GM12878 (cell line): ENCODE data around the gene COPG2. TPM values are rescaled to one million over a fixed set of nuclear protein-coding genes. Genes with fewer than 3 reads are reported as not detected.

Experiments used
- ATAC-seq: fragments of 200-7000 bp; cut with Tn5 transposase; 3 replicates; pipeline ENCODE4 v1.9.1; 2020; ENCODE audit warnings: mild to moderate bottlenecking, moderate library complexity
- BruUV-seq: library from RNA; stranded (reverse); fragments of 400-500 nt; replicated peaks from 2 replicates; lab custom pipeline; 2021; lab: Mats Ljungman, UMichigan
- CTCF ChIA-PET: fragments of 300-600 bp; sonication (Branson Sonifier 250); formaldehyde crosslinking; extraction: SDS; loops from one replicate; lab custom pipeline; 2021; ENCODE audit warnings: inconsistent platforms; lab: Yijun Ruan, JAX
- POLR2A ChIA-PET: fragments of 350-600 bp; formaldehyde crosslinking; extraction: SDS; loops from one replicate; lab custom pipeline; 2021; ENCODE audit warnings: inconsistent platforms; lab: Charles Lee
- RAD21 ChIA-PET: fragments of 300-600 bp; sonication (Branson Sonifier 250); formaldehyde crosslinking; loops from one replicate; lab custom pipeline; 2023; ENCODE audit warnings: antibody characterized with exemption; ENCODE audit not compliant: unreplicated experiment; lab: Charles Lee
- SMC1A ChIA-PET: fragments of 300-600 bp; sonication (Branson Sonifier 250); formaldehyde crosslinking; loops from one replicate; lab custom pipeline; 2023; ENCODE audit not compliant: unreplicated experiment, uncharacterized antibody; lab: Charles Lee
- DNase-seq: peaks from one replicate; pipeline ENCODE4 v3.0.0-alpha.2; 2011; ENCODE audit warnings: low read depth, low spot score
- FAIRE-seq: peaks from 3 replicates; lab custom pipeline; 2011; peaks lifted over from hg19 to GRCh38; lab: Jason Lieb, UNC
- H2AFZ ChIP-seq: 2 replicates; pipeline ENCODE4 v1.6.0; 2011; ENCODE audit warnings: low read depth, low read length, control low read depth; ENCODE audit not compliant: control insufficient read depth
- H3K27ac ChIP-seq: 2 replicates; pipeline ENCODE4 v1.5.1; 2011; ENCODE audit warnings: control low read depth; ENCODE audit not compliant: control insufficient read depth, insufficient read depth
- H3K27me3 ChIP-seq, 2 experiments: replicated peaks in 1 of 2; 2 replicates each; pipeline versions ENCODE4 v1.6.0 to v1.6.1; 2011; ENCODE audit warnings: low read length in 1 of 2; ENCODE audit not compliant: control insufficient read depth in 2 of 2, insufficient read depth in 2 of 2
- H3K36me3 ChIP-seq, 2 experiments: 2 replicates each; pipeline ENCODE4 v1.5.1; 2011; ENCODE audit warnings: low read length in 1 of 2; ENCODE audit not compliant: control insufficient read depth in 2 of 2, insufficient read depth in 2 of 2
- H3K4me1 ChIP-seq: 2 replicates; pipeline ENCODE4 v1.6.1; 2011; ENCODE audit warnings: mild to moderate bottlenecking, low read length, moderate library complexity, mixed read lengths; ENCODE audit not compliant: control insufficient read depth, insufficient read depth
- H3K4me2 ChIP-seq: 2 replicates; pipeline ENCODE4 v1.6.0; 2011; ENCODE audit warnings: control low read depth; ENCODE audit not compliant: control insufficient read depth, insufficient read depth
- H3K4me3 ChIP-seq: fragments of 200-600 bp; sonication (generic); 2 replicates; pipeline ENCODE4 v1.5.1; 2016
- H3K79me2 ChIP-seq: 2 replicates; pipeline ENCODE4 v1.6.0; 2011; ENCODE audit warnings: low read length; ENCODE audit not compliant: control insufficient read depth, insufficient read depth
- H3K9ac ChIP-seq: 2 replicates; pipeline ENCODE4 v1.8.0; 2011; ENCODE audit warnings: low read length, control low read depth, mixed read lengths; ENCODE audit not compliant: control insufficient read depth, insufficient read depth
- H3K9me3 ChIP-seq: replicated peaks from 3 replicates; pipeline ENCODE4 v1.5.1; 2011; ENCODE audit warnings: mild to moderate bottlenecking, low read length; ENCODE audit not compliant: control insufficient read depth, insufficient read depth
- H4K20me1 ChIP-seq: 2 replicates; pipeline ENCODE4 v1.6.0; 2011; ENCODE audit not compliant: control insufficient read depth, insufficient read depth
- CBFB ChIP-seq: IDR thresholded peaks from 2 replicates; pipeline ENCODE4 v1.6.1; 2016; ENCODE audit warnings: antibody characterized with exemption, low read depth
- EED ChIP-seq: sonication (generic); IDR thresholded peaks from 2 replicates; pipeline ENCODE4 v1.6.1; 2016; ENCODE audit warnings: antibody characterized with exemption, low read depth
- EZH2 ChIP-seq: IDR thresholded peaks from 2 replicates; pipeline ENCODE4 v1.6.1; 2012; ENCODE audit warnings: low read depth, mild to moderate bottlenecking, control low read depth, inconsistent platforms, low read length, borderline replicate concordance; ENCODE audit not compliant: control insufficient read depth
- IKZF1 ChIP-seq: fragments of 450-650 bp; conservative IDR thresholded peaks from 2 replicates; pipeline ENCODE4 v1.6.1; 2017; ENCODE audit warnings: antibody characterized with exemption, mild to moderate bottlenecking
- IRF3 ChIP-seq: fragments of 450-650 bp; IDR thresholded peaks from 2 replicates; pipeline ENCODE4 v1.6.1; 2014; ENCODE audit warnings: mild to moderate bottlenecking
- IRF5 ChIP-seq: fragments of 450-650 bp; IDR thresholded peaks from 2 replicates; pipeline ENCODE4 v1.6.1; 2017; ENCODE audit warnings: borderline replicate concordance
- KAT2A ChIP-seq: conservative IDR thresholded peaks from 2 replicates; pipeline ENCODE4 v1.6.1; 2011; ENCODE audit warnings: low read depth, low read length; ENCODE audit not compliant: control insufficient read depth
- NFIC ChIP-seq: IDR thresholded peaks from 2 replicates; pipeline ENCODE4 v1.6.1; 2012; ENCODE audit warnings: low read depth, mild to moderate bottlenecking, inconsistent platforms, low read length, moderate library complexity
- NFYB ChIP-seq: IDR thresholded peaks from 2 replicates; pipeline ENCODE4 v1.6.1; 2011; ENCODE audit warnings: low read depth, mild to moderate bottlenecking, low read length, improper control_type of control experiment, moderate library complexity; ENCODE audit not compliant: insufficient read depth
- POLR2AphosphoS2 ChIP-seq: IDR thresholded peaks from 2 replicates; pipeline ENCODE4 v1.6.1; 2011; ENCODE audit warnings: low read depth, mild to moderate bottlenecking, low read length, improper control_type of control experiment, moderate library complexity
- RAD21 ChIP-seq: IDR thresholded peaks from 2 replicates; pipeline ENCODE4 v1.6.1; 2011; ENCODE audit warnings: mild to moderate bottlenecking, low read depth, low read length, moderate library complexity; ENCODE audit not compliant: insufficient read depth
- RELB ChIP-seq: fragments of 450-650 bp; IDR thresholded peaks from 2 replicates; pipeline ENCODE4 v1.6.1; 2017; ENCODE audit warnings: low read depth, mild to moderate bottlenecking, moderate library complexity
- SIX5 ChIP-seq: IDR thresholded peaks from 2 replicates; pipeline ENCODE4 v1.6.1; 2011; ENCODE audit warnings: mild to moderate bottlenecking, low read depth, low read length, moderate library complexity; ENCODE audit not compliant: severe bottlenecking
- SREBF2 ChIP-seq: IDR thresholded peaks from 2 replicates; pipeline ENCODE4 v1.6.1; 2012; ENCODE audit warnings: mild to moderate bottlenecking, low read length
- SRF ChIP-seq, 2 experiments: IDR thresholded peaks; 2 replicates each; pipeline ENCODE4 v1.6.1; 2011; ENCODE audit warnings: low read depth in 2 of 2, low read length in 2 of 2, mild to moderate bottlenecking in 1 of 2, moderate library complexity in 1 of 2
- TBL1XR1 ChIP-seq: IDR thresholded peaks from 2 replicates; pipeline ENCODE4 v1.6.1; 2012; ENCODE audit warnings: low read depth, low read length, improper control_type of control experiment
- TCF3 ChIP-seq: IDR thresholded peaks from 2 replicates; pipeline ENCODE4 v1.6.1; 2012; ENCODE audit warnings: low read depth, mild to moderate bottlenecking, low read length, borderline replicate concordance; ENCODE audit not compliant: insufficient read depth
- YBX1 ChIP-seq: fragments of 450-650 bp; IDR thresholded peaks from 2 replicates; pipeline ENCODE4 v1.6.1; 2016; ENCODE audit warnings: antibody characterized with exemption
- YY1 ChIP-seq: IDR thresholded peaks from 2 replicates; pipeline ENCODE4 v1.6.1; 2011; ENCODE audit warnings: low read depth, mild to moderate bottlenecking, low read length
- WGBS: methylation state at CpG from one replicate; pipeline ENCODE4 v1.1.6; 2016; ENCODE audit warnings: low lambda C conversion rate; ENCODE audit not compliant: insufficient replicate concordance, insufficient coverage; ENCODE audit errors: missing lambda C conversion rate; 5-methylcytosine and 5-hydroxymethylcytosine counted together
- in situ Hi-C: fragments of 300-500 bp; cut with MboI; formaldehyde crosslinking; loops from 9 replicates; pipeline ENCODE4 v1.14.3; 2018; ENCODE audit warnings: mixed read lengths
- intact Hi-C: fragments of 100-400 bp; cut with micrococcal nuclease; formaldehyde crosslinking; loops from one replicate; pipeline ENCODE4 v1.14.2; 2022; ENCODE audit not compliant: unreplicated experiment
- polyA plus RNA-seq, 11 experiments: library from polyadenylated mRNA; depleted of rRNA in 4 of 11; unstranded in 6 of 11; stranded (reverse) in 5 of 11; fragments of >200 nt; fragmentation: Nextera tagmentation in 4 of 11; fragmentation: Illumina TruSeq in 1 of 11; extraction: Ambion mirVana in 4 of 11; extraction: Trizol in 1 of 11; gene quantifications; 1 replicate in 1 of 11; 2 replicates in 10 of 11; pipeline versions ENCODE4 v1.2.1 to v1.2.3, GENCODE V29; 2011 to 2016; ENCODE audit warnings: inconsistent platforms in 2 of 11, missing spikeins in 2 of 11, low read depth in 1 of 11
- total RNA-seq, 4 experiments: library from RNA; depleted of rRNA in 3 of 4; stranded (reverse); fragments of >200 nt in 3 of 4; fragmentation: Illumina TruSeq in 1 of 4; extraction: Trizol in 1 of 4; gene quantifications; 2 replicates each; pipeline versions ENCODE4 v1.2.1 to v1.2.3, GENCODE V29; 2013 to 2021

The COPG2 gene
- total and polyA plus RNA-seq, 10 of the 15 experiments (the other 5 are each of a cell fraction or from before 2014, with no cell fraction given) = 3.4 to 37.8 (median 16.7) TPM

- Histone ChIP-seq H3K79me2 (no peaks in the 10 kb centered on the region), H2AFZ (no peak overlapping the region), H3K4me3 (no peak overlapping the region), H4K20me1 (no peaks in the 10 kb centered on the region), H3K9me3 (no peaks in the 10 kb centered on the region; the same call in 2 of the 3 replicates), H3K4me2 (no peak overlapping the region), H3K36me3 (no peaks in the 10 kb centered on the region), H3K27me3 (no peaks in the 10 kb centered on the region; a peak in 1 of 4 replicates), H3K4me1 (peaks cover 11% of the 10 kb centered on the region), H3K9ac (no peak overlapping the region), H3K27ac (no peak overlapping the region)
- TF ChIP-seq IRF3 (no peak), SIX5 (no peak), YY1 (no peak), SRF (IDR thresholded peaks at IDR 0.05; ENCODE audit: low read depth in 2 of 2, low read length in 2 of 2) (no peak), RAD21 (no peak), POLR2AphosphoS2 (no peak), KAT2A (no peak), CBFB (no peak), EZH2 (no peak), RELB (no peak), IRF5 (no peak), IKZF1 (no peak), SREBF2 (no peak), TCF3 (no peak), NFIC (no peak), YBX1 (no peak), TBL1XR1 (no peak), EED (no peak), NFYB (no peak)
- no peak for ATAC-seq
- intact Hi-C loops = no loop called here
- ChIA-PET SMC1A (interaction anchor here (1.3 to 2.5 kb wide), 2 partner anchors 9 to 240 kb away, joined by 3 to 7 read pairs; no protein-coding TSS in a partner anchor), RAD21 (no interaction called here), POLR2A (no interaction called here), CTCF (interaction anchor here (0.7 to 1.4 kb wide), 5 partner anchors 15 to 413 kb away, joined by 3 to 4 read pairs (median 3); partner anchors contain the start of gene CEP41)
- WGBS = 55% methylated on average over 3 of the region's 3 CpGs
- DNase-seq = no peak
- no peak for FAIRE-seq
- in situ Hi-C loops = no loop called here
- BruUV-seq = no TSS peak
Measured at GRCh38 chr7:130483031-130483430, 185.5 kb downstream of the COPG2 start.
